Ishikawa (cell line): ENCODE measurements around the gene INSYN2B.

Experiments used
- EP300 ChIP-seq: IDR thresholded peaks from 2 replicates; pipeline ENCODE4 v1.6.1; 2012; ENCODE audit warnings: borderline replicate concordance
- FOXM1 ChIP-seq: IDR thresholded peaks from 2 replicates; pipeline ENCODE4 v1.6.1; 2012; ENCODE audit warnings: low read depth, borderline replicate concordance
- MAX ChIP-seq: IDR thresholded peaks from 2 replicates; pipeline ENCODE4 v1.6.1; 2012
- REST ChIP-seq: IDR thresholded peaks from 2 replicates; pipeline ENCODE4 v1.6.1; 2012; ENCODE audit warnings: low read depth, mild to moderate bottlenecking
- TAF1 ChIP-seq: IDR thresholded peaks from 2 replicates; pipeline ENCODE4 v1.6.1; 2012; ENCODE audit warnings: low read depth, mild to moderate bottlenecking
- TCF12 ChIP-seq: IDR thresholded peaks from 2 replicates; pipeline ENCODE4 v1.6.1; 2012; ENCODE audit warnings: low read depth
- TEAD4 ChIP-seq: IDR thresholded peaks from 2 replicates; pipeline ENCODE4 v1.6.1; 2012
- USF1 ChIP-seq: IDR thresholded peaks from 2 replicates; pipeline ENCODE4 v1.6.1; 2012
- YY1 ChIP-seq: IDR thresholded peaks from 2 replicates; pipeline ENCODE4 v1.6.1; 2012; ENCODE audit warnings: low read depth
- ZBTB7A ChIP-seq: IDR thresholded peaks from 2 replicates; pipeline ENCODE4 v1.6.1; 2012; ENCODE audit warnings: low read depth

GRCh38 chr5:169999621-170000020 is 19.3 kb upstream of the INSYN2B start:
- TF ChIP-seq TEAD4 (no peak), FOXM1 (no peak), TCF12 (no peak), EP300 (no peak), MAX (no peak), TAF1 (no peak), ZBTB7A (no peak), USF1 (no peak), REST (no peak), YY1 (no peak)
